Stimulated activated CD4-positive, alpha-beta T cell treated with anti-CD3 and anti-CD28 coated beads, Interleukin-12 subunit alpha, Interleukin-12 subunit beta, amount 100 ng/mL, for 24 hours (primary cell): Measurements from ENCODE around the gene ALMS1.
"Not testable (repeated sequence)": the region's sequence is repeated elsewhere in the genome, so short reads cannot be mapped to it uniquely, and the experiment has no call there.

Experiments
- DNase-seq, 2 experiments: peaks; one replicate each; pipeline ENCODE4 v3.0.0-alpha.2; 2020; ENCODE audit warnings: low read depth in 2 of 2

Gene ALMS1, protein sequence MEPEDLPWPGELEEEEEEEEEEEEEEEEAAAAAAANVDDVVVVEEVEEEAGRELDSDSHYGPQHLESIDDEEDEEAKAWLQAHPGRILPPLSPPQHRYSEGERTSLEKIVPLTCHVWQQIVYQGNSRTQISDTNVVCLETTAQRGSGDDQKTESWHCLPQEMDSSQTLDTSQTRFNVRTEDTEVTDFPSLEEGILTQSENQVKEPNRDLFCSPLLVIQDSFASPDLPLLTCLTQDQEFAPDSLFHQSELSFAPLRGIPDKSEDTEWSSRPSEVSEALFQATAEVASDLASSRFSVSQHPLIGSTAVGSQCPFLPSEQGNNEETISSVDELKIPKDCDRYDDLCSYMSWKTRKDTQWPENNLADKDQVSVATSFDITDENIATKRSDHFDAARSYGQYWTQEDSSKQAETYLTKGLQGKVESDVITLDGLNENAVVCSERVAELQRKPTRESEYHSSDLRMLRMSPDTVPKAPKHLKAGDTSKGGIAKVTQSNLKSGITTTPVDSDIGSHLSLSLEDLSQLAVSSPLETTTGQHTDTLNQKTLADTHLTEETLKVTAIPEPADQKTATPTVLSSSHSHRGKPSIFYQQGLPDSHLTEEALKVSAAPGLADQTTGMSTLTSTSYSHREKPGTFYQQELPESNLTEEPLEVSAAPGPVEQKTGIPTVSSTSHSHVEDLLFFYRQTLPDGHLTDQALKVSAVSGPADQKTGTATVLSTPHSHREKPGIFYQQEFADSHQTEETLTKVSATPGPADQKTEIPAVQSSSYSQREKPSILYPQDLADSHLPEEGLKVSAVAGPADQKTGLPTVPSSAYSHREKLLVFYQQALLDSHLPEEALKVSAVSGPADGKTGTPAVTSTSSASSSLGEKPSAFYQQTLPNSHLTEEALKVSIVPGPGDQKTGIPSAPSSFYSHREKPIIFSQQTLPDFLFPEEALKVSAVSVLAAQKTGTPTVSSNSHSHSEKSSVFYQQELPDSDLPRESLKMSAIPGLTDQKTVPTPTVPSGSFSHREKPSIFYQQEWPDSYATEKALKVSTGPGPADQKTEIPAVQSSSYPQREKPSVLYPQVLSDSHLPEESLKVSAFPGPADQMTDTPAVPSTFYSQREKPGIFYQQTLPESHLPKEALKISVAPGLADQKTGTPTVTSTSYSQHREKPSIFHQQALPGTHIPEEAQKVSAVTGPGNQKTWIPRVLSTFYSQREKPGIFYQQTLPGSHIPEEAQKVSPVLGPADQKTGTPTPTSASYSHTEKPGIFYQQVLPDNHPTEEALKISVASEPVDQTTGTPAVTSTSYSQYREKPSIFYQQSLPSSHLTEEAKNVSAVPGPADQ (N-terminal part only)

DNA sequence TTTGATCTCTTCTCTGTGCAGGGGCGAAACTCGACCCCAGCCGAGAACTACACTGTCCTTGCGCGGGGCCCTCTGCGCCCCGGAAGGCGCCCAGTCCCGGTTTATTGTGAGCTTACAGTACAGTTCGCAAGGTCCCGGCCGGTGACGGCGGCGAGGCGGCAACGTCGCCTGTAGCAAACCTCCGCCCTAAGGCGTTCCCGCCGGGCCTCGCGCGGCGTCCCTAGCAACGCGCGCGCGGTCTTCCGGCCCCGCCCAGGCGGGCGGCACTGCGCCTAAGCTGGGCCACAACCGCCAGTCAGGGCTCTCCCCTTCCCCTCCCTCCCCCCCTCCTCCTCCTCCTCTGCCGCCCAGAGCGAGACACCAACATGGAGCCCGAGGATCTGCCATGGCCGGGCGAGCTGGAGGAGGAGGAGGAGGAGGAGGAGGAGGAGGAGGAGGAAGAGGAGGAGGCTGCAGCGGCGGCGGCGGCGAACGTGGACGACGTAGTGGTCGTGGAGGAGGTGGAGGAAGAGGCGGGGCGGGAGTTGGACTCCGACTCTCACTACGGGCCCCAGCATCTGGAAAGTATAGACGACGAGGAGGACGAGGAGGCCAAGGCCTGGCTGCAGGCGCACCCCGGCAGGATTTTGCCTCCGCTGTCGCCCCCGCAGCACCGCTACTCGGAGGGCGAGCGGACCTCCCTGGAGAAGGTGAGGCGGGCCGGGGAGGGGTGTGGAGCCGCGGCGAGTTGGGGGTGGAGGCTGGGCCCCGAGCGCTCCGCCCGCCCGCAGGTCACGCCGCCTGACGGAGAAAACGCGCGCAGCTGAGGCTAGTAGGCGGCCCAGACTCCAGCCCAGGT, at the start of gene ALMS1:
Gene ALMS1, plus strand, starts transcription at position 333 of the 838 bp plus-strand sequence. Its CDS starts 33 bp downstream, at position 366.
- DNase-seq: peak; percentile 74 to 82

DNA sequence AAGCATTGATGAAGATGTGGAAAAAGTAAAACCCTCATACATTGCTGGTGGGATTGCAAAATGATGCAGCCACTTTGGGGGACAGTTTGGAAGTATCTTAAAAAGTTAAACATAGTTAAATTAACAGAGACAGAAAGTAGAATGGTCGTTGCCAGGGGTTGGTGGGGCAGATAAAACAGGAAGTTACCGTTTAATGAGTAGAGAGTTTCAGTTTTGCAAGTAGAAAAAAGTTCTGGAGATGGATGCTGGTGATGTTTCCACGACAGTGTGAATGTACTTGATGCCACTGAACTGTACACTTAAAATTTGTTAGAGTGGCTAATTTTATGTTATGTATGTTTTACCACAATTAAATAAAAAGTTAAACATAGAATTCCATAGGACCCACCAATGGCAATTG, 47.8 kb upstream of the ALMS1 start:
- DNase-seq: no peak

DNA sequence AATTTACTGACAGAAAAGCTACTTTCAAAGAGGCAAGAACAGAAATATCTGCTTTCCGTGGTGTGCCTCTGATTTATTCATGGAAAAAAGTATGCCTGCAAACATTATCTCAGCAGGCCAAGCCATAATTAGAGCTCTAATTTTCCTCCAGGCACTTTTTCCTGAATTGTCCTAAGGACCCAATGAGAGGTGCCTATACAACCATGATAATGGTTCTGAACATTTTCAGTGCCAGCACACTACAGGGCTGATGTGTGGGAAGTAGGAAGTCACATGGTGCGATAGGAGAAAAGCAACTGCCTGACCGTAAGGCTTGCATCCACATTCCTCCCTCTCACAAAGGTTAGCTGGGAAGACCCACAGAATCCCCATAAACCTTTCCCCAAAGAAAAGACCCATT, 46.4 kb upstream of the ALMS1 start:
- DNase-seq: no peak

DNA sequence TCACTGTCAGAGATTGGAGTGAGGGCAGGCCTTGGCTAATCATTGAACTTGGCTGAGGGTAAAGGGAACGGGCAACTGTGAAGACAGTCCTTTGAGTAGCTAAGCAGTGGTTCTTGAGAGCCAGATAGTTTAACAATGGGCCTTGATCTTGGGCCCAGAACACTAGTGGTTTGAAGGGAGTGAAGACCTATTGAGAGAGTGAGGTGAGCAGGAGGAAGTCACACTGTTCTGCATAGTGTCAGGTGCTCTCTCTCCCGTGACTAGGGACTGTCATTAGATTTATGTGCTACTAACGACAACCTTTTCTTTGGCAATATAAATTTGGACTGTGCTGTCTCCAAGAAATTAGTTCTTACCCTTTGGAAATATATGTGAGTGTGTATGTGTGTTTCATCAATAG, 44.6 kb upstream of the ALMS1 start:
- DNase-seq: no peak

DNA sequence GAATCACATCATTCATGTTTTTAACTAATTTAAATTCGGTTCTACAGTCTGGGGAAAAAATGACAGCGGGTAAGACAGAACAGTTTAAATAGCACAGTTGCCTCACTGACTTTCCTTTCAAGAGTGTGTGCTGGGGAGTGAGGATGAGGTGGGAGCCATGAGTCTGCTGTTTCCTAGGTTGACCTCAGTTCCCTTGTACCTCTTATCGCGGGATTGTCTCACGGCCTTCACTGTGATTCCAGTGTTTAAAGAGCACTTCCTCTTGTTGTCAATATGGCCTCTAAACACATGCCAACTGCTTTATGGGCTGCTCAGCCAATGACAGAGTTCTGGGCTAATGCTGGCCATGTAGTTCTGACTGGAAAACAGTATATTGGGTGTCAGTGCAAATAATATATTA, 41.6 kb upstream of the ALMS1 start:
- DNase-seq: no peak

DNA sequence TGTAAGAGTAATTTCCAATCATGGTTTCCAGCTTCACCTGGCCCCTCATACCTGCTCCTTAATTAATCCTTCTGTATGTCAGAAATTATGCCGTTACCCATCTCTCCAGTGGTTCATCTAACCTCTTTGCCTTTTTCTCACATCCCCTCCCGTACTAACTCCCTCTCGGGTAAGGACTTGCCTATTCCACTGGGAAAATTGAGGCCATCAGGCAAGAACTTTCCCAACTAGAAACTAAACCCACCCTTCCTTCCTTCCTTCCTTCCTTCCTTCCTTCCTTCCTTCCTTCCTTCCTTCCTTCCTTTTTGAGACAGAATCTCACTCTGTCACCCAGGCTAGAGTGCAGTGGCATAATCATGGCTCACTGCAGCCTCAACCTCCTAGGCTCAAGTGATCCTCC, 40.9 kb upstream of the ALMS1 start:
- not testable (repeated sequence) for DNase-seq

DNA sequence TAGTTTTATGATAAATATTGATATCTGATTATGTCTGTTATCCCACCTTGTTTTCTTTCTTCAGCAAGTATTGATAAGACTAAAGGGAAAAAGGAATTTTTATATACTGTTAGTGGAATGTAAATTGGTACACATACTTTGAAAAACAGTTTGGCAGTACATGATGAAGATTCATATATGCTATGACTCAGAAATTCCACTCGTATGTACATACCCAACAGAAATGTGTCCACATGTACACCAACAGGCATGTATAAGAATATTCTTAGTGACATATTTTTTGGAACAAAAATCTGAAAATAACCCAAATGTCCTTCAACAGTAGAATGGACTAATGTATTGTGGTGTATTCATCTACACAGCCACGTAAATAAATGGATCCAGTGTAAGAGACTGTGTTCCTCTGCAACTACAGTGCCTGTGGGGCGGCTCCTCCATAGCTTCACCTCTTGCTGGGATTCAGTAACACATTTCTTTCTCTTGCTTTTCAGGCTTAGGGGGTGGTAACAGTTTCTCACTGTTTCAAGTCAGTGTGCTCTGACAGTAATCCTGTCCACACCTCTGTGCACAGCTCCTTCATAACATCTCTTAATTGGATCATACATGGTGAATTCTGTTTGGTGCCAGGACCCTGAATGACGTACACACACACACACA, 35.5 kb upstream of the ALMS1 start:
- no peak for DNase-seq

DNA sequence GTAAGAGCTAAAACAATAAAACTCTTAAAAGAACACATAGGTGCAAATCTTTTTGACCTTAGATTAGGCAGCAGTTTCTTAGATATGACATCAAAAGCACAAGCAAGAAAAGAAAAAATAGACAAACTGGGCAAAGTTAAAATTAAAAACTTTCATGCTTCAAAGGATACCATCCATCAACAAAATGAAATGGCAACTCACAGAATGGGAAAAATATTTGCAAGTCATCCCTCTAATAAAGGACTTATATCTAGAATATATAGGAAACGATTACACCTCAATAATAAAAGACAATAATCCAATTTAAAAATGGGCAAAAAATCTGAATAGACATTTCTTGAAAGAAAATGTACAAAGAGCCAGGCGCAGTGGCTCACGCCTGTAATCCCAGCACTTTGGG, 29.5 kb upstream of the ALMS1 start:
- no peak for DNase-seq

DNA sequence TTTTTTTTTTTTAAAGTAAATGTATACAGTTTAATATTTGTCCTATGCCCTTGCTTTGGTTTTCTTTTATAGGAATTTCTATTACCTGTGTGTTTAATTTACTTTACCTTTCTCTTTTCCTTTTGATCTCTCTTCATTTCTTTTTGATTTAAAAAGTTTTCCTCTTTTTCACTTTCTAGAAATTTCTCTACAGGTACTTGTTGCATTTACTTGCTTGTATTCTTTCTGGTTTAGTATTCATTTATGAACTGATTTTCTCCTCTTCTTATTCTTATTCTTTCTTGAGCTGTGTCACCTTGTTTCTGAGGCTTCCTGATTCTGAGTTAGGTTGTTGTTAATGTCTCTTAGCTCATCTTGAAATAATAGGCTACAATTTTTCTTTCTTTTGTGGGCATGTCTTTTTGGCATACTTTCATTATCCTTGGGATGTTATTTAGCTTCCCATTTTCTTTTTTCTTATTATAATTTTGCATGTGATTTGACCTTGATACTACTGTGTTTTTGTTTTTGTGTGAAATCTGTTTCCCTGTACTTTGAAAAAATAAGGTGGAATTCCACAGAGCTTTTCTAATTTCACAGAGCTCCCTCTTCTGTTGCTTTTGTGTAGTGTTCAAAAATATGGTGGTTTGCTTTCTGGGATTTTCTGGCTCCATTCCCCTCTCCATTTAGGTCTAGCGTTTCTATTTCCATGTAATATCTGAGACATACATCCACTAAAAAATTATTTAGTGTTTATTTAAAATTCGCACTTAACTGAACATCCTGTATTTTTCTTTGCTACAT, 25.5 kb upstream of the ALMS1 start:
- no peak for DNase-seq

DNA sequence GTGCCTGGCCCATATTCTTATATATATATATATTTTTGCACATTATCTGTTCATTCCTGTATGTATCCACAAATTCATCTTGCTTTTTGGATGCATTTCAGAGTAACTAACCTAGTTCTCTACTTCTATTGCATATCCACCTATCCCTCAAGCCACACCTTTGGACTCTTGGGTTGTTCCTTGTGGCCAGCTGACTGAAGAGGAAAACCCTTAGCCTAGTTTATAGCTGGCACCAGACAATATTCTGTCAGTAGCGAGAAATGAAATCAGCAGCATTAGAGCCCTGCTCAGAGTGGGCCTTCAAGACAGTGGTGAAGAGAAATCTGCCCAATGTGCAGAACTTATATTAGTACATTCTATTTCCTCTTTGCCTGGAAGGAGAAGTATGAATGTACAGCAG, 19.6 kb upstream of the ALMS1 start:
- DNase-seq: no peak

DNA sequence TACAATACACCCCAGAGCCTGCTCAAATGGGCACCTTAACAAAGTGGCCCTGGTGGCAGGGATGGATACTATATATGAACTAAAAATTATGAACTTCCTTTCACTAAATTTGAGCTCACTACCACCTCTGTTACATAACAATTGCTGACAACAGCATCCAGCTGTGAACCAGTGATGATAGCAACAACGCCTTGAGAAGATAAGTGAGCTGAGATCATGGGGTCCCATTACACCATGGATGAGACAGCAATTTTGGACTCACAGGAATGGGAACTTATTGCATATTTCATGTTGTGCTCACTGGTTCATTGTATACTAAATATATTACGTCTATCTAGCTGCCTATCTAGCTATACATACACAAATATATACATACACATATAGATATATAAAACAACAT, 16.9 kb upstream of the ALMS1 start:
- no peak for DNase-seq

DNA sequence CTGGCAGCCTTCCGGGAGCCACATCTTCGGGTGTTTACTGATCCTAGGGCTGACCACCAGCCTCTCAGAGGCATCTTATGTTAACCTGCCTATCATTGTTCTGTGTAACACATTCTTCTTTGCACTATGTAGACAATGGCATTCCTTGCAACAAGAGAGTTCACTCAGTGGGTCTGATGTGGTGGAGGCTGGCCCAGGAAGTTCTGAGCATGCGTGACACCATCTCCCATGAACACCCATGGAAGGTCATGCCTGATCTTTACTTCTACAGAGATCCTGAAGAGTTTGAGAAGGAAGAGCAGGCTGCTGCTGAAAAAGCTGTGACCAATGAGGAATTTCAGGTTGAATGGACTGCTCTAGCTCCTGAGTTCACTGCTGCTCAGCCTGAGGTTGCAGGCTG, 15.3 kb upstream of the ALMS1 start:
- DNase-seq: no peak

DNA sequence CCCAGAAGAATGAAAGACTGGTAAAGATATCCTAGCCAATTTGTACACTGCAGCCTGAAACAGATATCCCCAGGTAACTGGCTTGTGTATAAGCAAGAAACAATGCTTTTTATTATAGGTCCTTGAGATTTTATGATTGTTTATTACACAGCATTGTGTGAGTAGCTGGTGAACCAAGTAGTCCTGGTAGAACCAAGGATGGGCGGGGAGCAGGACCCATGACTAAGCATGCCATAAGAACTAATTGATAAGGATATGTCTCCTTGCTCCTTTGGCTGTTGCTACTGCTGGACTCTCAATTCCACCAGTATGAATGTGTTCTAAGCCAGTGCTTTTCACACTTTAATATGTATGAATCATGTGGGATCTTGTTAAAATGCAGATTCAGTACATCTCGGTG, 12.3 kb upstream of the ALMS1 start:
- DNase-seq: no peak

DNA sequence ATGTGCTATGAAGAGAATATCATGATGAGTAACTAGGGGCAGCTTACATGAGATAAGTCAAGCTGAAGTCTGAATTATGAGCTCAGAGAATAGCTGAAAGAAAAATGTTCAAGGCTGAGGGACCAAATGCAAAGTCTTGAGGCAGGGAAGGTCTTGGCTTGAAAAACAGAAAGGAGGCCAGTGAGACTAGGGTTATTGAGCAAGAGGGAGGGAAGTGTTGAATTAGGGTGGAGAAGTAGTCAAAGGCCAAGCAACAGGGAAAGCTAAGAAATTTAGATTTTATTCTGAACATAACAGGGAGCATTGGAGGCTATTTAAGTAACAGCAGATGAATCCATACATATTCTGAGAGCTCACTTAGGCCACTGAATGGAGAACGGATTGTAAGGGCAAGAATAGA, 11.4 kb upstream of the ALMS1 start:
- no peak for DNase-seq

DNA sequence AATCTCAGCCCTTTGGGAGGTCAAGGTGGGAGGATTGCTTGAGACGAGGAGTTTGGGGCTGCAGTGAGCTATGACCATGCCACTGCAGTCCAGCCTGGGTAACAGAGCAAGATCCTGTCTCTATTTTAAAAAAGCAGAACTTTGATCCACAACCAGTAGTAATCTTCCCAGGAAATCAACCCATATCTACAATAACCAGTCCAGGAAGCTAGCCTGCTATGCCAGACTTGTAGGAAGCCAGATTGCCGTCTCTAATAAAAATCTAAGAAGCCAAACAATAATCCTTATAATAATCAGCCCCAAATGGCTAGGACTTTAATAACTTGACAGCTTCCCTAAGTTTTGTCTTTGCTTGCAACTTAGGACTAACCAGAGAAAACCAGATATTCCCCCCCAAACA, 9.0 kb upstream of the ALMS1 start:
- DNase-seq: no peak

DNA sequence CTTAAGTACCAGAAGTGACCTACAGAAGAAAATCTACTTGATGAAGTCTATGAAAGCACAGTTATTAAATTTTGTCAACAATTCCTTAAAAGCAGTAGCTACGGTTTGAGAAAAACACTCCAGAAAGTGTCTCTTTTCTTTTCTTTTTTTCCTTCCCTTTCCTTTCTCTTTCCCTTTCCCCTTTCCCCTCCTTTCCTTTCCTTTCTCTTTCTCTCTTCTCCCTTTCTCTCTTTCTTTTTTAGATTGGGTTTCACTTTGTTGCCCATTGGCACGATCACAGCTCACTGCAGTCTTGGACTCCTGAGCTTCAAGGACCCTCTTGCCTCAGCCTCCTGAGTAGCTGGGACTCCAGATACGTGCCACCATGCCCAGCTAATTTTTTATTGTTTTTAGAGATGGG, 2.6 kb upstream of the ALMS1 start:
- DNase-seq: no peak

DNA sequence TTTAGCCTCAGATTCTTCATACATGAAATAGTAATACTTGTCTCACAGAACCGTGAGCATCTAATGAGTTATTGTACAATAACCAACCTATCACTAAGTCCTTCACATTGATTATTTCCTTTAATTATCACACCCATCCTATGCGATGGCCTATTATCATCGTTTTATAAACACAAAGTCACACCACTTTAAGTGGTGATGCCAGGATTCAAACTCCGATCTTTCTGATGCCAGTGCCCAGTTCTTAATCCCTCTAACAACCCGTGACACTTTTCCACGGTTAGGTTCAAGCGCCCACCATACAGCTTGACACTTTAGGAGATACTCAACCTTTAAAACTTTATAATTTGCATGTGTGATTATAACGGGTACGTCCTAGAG, 523 bp upstream of the ALMS1 start:
- no peak for DNase-seq

DNA sequence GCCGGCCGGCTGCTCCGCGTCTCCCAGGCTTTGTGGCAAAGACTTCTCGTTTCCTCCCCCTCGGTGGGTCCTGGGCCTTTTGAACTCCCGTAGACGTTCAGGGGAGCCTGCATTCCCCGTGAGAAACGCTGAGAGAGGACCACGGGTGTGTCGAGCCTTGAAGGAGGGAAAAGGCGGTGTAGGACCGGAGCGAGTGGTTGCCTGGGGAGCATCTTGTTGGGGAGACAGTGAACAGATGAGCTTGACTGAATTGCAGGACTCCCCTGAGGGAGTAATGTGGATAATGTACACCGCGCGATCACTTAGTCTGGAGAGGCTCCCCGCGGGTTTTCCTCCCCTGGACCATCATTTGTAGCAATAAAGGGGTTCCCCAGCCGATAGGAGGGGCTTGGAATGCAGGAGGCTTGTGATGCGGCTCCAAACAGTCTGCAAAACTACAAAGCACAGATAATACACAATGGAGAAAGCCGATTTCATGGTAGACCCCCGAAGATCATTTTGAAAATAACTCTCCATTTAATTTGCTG, 769 bp downstream of the ALMS1 start:
- no peak for DNase-seq

DNA sequence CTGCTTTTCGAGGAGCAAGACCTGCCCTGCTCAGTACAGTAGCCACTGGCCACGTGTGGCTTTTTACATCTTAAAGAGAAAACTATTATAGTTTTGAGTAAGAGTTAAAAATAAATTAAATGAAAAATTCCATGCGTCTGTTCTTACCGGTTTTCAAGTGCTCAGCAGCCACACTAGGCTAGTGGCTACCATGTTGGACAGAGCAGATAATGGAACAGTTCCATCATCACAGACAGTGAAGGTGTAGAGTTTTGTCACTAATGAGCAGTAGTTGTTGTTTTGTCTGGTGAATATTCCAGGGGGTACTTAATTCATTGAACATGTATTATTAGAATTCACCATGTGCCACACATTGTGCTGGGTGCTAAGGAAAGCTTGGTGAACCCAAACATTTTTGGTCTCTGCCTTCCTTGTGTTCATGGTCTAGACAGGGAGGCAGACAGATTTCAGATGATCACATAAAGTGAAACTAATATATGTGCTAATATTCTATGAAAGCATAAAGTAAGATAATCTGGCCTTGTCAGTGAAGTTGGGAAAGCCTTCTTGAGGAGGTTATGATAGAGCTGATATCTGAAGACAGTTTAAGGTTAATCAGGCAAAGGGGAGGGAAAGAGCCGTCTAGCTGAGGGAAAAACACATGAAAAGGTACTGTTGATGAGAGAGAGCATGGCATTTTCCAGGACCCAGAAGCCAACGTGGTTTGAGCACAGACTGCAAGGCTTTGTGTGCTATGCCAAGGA, 1.4 kb downstream of the ALMS1 start:
- DNase-seq: no peak
